ENCODE results near the gene ANKRD11. TPM values are rescaled to one million over a fixed set of nuclear protein-coding genes. Genes with fewer than 3 reads are reported as not detected.
A peak's percentile ranks its signal among the peaks of the same experiment; 100 is the strongest.

The ANKRD11 gene
- polyA plus RNA-seq, 1 donor (not counting 4 experiments of a cell fraction or from before 2014, with no cell fraction given) = 30.1 TPM

GRCh38 chr16:89489898-89490438 is 393 bp downstream of the ANKRD11 start:
- peaks cover 10% of the 10 kb centered on the region for H3K9me1 ChIP-seq (ENCODE audit: control insufficient read depth, extremely low read depth, insufficient read depth, low read length)

GRCh38 chr16:89489040-89489897 is 1.1 kb downstream of the ANKRD11 start:
- peak overlapping the region; percentile 100 for H3K4me2 ChIP-seq (ENCODE audit: control insufficient read depth, extremely low read depth, insufficient read depth, low read depth, low read length)
- no peaks in the 10 kb centered on the region for H3K9me3 ChIP-seq (ENCODE audit: control insufficient read depth, low read depth, low read length)
- DNase-seq (ENCODE audit: low read depth, low spot score) (no peak), FAIRE-seq (peak; percentile 46)
- H3K4me3 ChIP-seq (ENCODE audit: control insufficient read depth in 2 of 3, extremely low read depth in 1 of 3, insufficient read depth in 2 of 3, low read depth in 1 of 3, low read length in 3 of 3) = peak overlapping the region; percentile 74 to 95 (median 87)
- H2AFZ ChIP-seq (ENCODE audit: control insufficient read depth, low read length) = no peak overlapping the region
- peak overlapping the region; percentile 60 for H3K27ac ChIP-seq (ENCODE audit: control insufficient read depth, insufficient read depth, low read length)
- H3K36me3 ChIP-seq (ENCODE audit: control insufficient read depth in 2 of 2, extremely low read depth in 1 of 2, insufficient read depth in 2 of 2, low read length in 2 of 2) = peaks cover 2 to 20% of the 10 kb centered on the region in 2 experiments
- H3K9ac ChIP-seq (ENCODE audit: control insufficient read depth, extremely low read depth, insufficient read depth, low read length) = peak overlapping the region; percentile 72
- peaks cover 36% of the 10 kb centered on the region for H4K20me1 ChIP-seq (ENCODE audit: control insufficient read depth, extremely low read depth, insufficient read depth, low read length)
- H3K79me2 ChIP-seq (ENCODE audit: control insufficient read depth, insufficient read depth, low read length) = peaks cover 72% of the 10 kb centered on the region
- peaks cover 10% of the 10 kb centered on the region for H3K9me1 ChIP-seq (ENCODE audit: control insufficient read depth, extremely low read depth, insufficient read depth, low read length)
- TF ChIP-seq CTCF (optimal IDR thresholded peaks at IDR 0.05 in 1 of 3, IDR thresholded peaks at IDR 0.05 in 1 of 3, conservative IDR thresholded peaks at IDR 0.05 in 1 of 3; ENCODE audit: extremely low read depth in 1 of 3, insufficient read depth in 2 of 3, low read length in 3 of 3) (peak in 2 of 3 experiments; percentile 15 to 25), EZH2 (IDR thresholded peaks at IDR 0.05; ENCODE audit: low read length) (no peak)
- no peaks in the 10 kb centered on the region for H3K27me3 ChIP-seq (ENCODE audit: control insufficient read depth, extremely low read depth, insufficient read depth, low read length)
- H3K4me1 ChIP-seq (ENCODE audit: control insufficient read depth, extremely low read depth, insufficient read depth, low read length) = peaks cover 44% of the 10 kb centered on the region
- dilution Hi-C loops (cut with MboI; ENCODE audit: extremely low pct_ligation_motif_present, low sequenced_read_pairs) = no loop called here

More at GRCh38 chr16:89489898-89490438, 393 bp downstream of the ANKRD11 start:
- no peak for TF ChIP-seq CTCF (optimal IDR thresholded peaks at IDR 0.05 in 1 of 3, IDR thresholded peaks at IDR 0.05 in 1 of 3, conservative IDR thresholded peaks at IDR 0.05 in 1 of 3; ENCODE audit: extremely low read depth in 1 of 3, insufficient read depth in 2 of 3, low read length in 3 of 3)
- no peak for TF ChIP-seq EZH2 (IDR thresholded peaks at IDR 0.05; ENCODE audit: low read length)
- no peaks in the 10 kb centered on the region for H3K27me3 ChIP-seq (ENCODE audit: control insufficient read depth, extremely low read depth, insufficient read depth, low read length)
- peaks cover 2 to 15% of the 10 kb centered on the region in 2 experiments for H3K36me3 ChIP-seq (ENCODE audit: control insufficient read depth in 2 of 2, extremely low read depth in 1 of 2, insufficient read depth in 2 of 2, low read length in 2 of 2)
- peaks cover 65% of the 10 kb centered on the region for H3K79me2 ChIP-seq (ENCODE audit: control insufficient read depth, insufficient read depth, low read length)
- dilution Hi-C loops (cut with MboI; ENCODE audit: extremely low pct_ligation_motif_present, low sequenced_read_pairs) = no loop called here
- H2AFZ ChIP-seq (ENCODE audit: control insufficient read depth, low read length) = no peak overlapping the region
- H3K27ac ChIP-seq (ENCODE audit: control insufficient read depth, insufficient read depth, low read length) = peak overlapping the region; percentile 40
- peaks cover 37% of the 10 kb centered on the region for H3K4me1 ChIP-seq (ENCODE audit: control insufficient read depth, extremely low read depth, insufficient read depth, low read length)
- no peaks in the 10 kb centered on the region for H3K9me3 ChIP-seq (ENCODE audit: control insufficient read depth, low read depth, low read length)
- FAIRE-seq (no peak), DNase-seq (ENCODE audit: low read depth, low spot score) (no peak)
- peak overlapping the region; percentile 72 for H3K9ac ChIP-seq (ENCODE audit: control insufficient read depth, extremely low read depth, insufficient read depth, low read length)
- H4K20me1 ChIP-seq (ENCODE audit: control insufficient read depth, extremely low read depth, insufficient read depth, low read length) = peaks cover 31% of the 10 kb centered on the region
- H3K4me2 ChIP-seq (ENCODE audit: control insufficient read depth, extremely low read depth, insufficient read depth, low read depth, low read length) = no peak overlapping the region
- peak overlapping the region in 2 of 3 experiments; percentile 74 to 87 for H3K4me3 ChIP-seq (ENCODE audit: control insufficient read depth in 2 of 3, extremely low read depth in 1 of 3, insufficient read depth in 2 of 3, low read depth in 1 of 3, low read length in 3 of 3)
